HG02943 (cell line): Measurements from ENCODE around the gene IFNA10.
"Not testable (repeated sequence)": the region's sequence is repeated elsewhere in the genome, so short reads cannot be mapped to it uniquely, and the experiment has no call there.

ENCODE experiments used
- ATAC-seq: cut with Tn5 transposase; IDR thresholded peaks from one replicate; pipeline ENCODE4 v1.9.1; 2021; ENCODE audit warnings: mild to moderate bottlenecking, low read depth, moderate library complexity; ENCODE audit not compliant: unreplicated experiment

IFNA10 gene

DNA sequence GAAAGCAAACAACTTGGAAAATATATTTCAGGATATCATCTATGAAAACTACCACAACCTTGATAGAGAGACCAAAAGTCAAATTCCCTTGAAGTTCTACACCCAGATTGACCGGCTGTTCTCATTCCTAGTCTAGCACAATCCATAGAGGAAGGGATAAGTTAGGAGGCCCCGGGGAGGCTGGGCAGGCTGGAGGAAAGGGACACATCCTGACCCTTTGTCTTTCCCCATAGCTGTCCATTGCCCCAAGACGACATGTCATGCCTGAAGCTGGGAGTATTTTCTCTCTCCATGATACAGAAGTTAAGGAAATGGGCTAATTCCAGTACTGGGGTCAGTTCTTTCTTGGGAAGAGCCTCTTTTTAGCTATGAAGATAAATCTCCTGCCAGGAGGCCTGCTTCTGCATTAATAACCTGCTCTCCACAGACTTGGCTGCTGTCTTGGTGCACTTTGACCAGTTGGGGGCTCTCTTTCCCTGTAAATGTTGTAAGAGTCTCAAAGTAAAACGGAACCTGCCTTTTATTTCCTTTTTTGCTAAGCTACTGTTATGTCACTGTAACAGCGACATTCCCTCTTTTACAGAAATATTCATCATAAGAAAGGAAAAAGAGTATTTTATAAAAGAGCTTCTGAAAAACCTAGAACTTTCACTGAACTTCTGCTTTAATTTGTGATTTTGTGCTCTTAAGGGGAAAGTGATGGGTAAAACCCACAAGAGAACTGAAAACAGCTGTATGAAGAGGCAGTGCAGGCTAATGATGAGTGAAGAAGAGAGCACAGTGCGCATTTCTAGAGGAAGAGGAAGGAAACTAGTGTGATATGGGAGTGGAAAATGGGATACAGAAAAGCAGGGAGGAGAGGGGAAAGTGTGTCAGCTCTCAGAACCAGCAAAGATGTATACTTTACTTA, 11.8 kb downstream of the IFNA10 start:
- peak; percentile 95 for ATAC-seq

DNA sequence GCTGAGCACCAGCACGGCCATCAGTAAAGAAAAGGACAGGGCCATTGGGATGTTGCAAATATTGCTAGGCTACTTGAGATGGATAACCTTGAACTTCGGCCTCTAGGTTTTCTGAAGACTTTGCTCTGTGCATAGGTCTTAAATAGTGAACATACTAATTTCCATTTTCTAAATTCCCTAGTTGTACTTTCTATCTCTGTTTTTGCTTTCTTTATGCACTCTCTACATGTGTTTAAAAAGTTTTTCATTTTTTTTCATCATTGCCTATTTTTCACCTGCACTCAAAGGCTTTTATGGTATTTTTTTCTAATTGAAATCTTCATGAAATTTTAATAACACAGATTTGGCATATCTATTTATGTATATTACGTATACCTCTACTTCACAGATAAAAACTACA, 19.5 kb downstream of the IFNA10 start, which contains the start of gene IFNA4:
IFNA4 (minus strand) TSS at position 101 of the 400 bp plus-strand sequence; CDS start at position 45, 56 bp downstream.
- ATAC-seq, result not testable (repeated sequence)

DNA sequence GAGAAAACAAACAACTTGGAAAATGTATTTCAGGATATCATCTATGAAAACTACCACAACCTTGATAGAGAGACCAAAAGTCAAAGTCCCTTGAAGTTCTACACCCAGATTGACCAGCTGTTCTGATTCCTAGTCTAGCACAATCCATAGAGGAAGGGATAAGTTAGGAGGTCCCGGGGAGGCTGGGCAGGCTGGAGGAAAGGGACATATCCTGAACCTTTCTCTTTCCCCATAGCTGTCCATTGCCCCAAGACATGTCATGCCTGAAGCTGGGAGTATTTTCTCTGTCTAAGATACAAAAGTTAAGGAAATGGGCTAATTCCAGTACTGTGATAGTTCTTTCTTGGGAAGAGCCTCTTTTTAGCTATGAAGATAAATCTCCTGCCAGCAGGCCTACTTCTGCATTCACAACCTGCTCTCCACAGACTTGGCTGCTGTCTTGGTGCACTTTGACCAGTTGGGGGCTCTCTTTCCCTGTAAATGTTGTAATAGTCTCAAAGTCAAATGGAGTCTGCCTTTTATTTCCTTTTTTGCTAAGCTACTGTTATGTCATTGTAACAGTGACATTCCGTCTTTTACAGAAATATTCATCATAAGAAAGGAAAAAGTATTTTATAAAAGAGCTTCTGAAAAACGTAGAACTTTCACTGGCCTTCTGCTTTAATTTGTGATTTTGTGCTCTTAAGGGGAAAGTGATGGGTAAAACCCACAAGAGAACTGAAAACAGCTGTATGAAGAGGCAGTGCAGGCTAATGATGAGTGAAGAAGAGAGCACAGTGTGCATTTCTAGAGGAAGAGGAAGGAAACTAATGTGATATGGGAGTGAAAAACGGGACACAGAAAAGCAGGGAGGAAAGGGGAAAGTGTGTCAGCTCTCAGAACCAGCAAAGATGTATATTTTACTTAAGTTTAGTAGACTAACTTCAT, 23.9 kb downstream of the IFNA10 start:
- ATAC-seq, result peak; percentile 92

DNA sequence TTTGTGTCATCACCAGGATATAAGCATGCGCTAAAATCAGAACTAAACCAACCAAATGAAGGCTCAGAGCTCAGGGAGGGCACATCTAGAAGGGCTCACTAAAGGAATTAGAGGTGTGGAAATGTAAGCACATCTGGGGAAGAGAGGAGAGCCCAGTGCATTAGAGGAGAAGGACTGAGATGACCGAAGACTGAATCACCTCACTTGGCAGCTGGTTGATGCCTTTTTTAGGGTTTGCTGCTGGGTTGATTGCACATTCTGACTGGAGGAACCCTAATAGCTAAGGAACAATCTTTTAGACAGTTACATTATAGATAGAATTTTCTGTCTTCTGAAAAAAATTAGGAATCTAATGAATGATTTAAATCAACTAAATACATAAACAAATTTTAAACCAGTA, 32.3 kb downstream of the IFNA10 start:
- ATAC-seq, result no peak

DNA sequence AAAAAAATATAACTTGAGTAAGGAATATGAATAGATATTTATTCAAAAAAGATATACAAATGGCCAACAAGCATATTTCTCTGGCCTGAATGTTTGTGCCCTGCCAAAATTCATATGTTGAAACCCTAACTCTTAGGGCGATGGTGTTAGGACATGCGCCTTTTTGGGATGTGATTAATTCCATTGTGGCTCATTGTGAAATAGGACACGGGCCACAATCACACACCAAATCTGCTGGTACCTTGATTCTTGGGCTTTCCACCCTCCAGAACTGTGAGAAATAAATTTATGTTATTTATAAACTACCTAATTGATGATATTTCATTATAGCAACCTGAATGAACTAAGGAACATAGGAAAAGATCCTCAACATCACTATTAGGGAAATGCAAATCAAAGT, 34.8 kb downstream of the IFNA10 start:
- ATAC-seq, result no peak

DNA sequence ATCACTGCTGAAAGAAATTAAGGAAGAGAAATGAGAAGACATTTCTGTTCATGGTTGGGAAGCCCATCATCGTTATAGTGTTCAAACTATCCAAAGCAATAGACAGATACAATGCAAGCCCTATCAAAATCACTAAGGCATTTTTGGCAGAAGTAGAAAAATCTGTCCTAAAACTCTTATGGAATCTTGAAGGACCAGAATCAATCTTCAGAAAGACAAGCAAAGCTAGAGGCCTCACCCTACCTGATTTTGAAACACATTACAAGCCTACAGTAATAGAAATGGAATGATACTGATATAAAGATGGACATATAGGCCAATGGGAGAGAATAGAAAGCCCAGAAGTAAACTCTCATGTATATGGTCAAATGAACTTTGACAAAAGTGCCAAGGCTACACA, 35.6 kb downstream of the IFNA10 start:
- ATAC-seq, result no peak

DNA sequence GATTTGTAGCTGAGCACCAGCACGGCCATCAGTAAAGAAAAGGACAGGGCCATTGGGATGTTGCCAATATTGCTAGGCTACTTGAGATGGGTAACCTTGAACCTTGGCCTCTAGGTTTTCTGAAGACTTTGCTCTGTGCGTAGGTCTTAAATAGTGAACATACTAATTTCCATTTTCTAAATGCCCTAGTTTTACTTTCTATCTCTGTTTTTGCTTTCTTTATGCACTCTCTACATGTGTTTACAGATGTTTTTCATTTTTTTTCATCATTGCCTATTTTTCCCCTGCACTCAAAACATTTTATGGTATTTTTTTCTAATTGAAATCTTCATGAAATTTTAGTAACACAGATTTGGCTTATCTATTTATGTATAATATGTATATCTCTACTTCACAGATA, 40.4 kb downstream of the IFNA10 start, which contains the start of gene IFNA21:
IFNA21 (minus strand) TSS at position 101 of the 400 bp plus-strand sequence; CDS start at position 53, 48 bp downstream.
- not testable (repeated sequence) for ATAC-seq

DNA sequence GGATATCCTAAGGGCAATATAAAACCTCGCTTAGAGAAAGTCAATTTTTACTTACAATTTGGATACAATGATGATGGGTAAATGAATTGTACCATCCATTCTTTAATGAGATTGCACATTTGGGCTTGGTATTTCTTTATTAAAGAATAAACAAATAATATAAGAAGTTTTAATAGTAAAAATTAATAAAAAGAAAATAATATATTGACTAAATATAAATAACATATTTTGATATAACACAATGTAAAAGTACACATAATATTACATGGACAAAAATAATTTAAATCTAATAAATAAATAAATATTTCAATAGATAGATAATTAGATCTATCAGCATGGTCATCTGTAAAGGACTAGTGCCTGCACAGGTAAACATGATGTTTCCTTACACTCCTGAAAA, 41.4 kb downstream of the IFNA10 start:
- ATAC-seq, result no peak

DNA sequence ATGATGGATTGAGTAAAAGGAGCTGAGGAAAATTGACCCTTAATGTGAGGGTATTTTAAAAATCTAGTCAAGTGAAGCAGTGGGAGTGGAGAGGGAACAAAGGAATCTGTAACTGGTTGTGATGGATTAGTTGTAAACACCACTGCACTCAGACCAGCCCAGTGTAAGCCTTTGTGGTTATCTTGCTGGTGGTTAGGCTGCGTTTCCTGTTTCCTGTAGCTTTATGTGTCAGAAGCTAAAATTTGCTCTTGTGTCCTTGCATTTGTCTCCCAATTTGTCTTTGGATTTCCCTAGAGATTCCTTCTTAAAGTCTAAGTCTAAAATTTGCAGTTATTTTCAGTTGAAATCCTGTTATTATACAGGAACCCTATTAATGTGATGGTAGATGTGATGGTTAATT, 46.8 kb downstream of the IFNA10 start:
- ATAC-seq, result peak; percentile 85
